ENCODE measurements around the gene CGREF1.

CGREF1 gene

DNA sequence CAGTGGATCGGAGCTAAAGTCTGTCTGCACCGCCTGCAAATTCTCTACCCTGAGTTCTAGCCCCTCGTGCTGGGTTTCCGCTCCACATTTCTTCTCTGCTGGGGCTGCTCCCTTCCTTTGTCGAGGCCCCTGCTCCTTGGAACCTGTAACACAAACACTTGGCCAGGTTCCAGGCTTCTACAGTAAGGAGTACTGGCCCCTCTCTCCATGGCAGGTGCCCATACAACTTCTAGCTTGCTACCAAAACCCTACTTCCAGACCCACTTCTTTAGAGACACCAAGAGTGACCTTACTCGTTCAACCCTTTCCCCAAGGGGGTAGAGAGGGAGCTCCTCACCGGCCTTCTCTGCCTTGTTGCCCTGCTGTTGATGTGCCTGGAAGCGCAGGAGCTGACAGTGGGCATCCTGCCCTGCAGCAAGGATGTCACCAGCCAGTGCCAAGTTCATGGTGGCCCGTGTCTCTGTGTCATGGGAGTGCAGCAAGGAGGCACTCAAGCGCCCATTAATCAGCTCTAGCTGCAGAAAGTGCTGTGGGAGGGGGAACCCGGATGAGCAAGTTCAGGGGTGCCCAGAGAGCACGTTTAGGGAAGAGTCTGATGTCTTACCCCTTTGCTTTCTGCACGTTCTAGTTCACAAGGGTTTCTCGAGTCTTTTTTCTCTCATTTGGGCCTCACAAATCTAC, 14.4 kb upstream of the CGREF1 start:
- TF ChIP-seq, protein P1, sequence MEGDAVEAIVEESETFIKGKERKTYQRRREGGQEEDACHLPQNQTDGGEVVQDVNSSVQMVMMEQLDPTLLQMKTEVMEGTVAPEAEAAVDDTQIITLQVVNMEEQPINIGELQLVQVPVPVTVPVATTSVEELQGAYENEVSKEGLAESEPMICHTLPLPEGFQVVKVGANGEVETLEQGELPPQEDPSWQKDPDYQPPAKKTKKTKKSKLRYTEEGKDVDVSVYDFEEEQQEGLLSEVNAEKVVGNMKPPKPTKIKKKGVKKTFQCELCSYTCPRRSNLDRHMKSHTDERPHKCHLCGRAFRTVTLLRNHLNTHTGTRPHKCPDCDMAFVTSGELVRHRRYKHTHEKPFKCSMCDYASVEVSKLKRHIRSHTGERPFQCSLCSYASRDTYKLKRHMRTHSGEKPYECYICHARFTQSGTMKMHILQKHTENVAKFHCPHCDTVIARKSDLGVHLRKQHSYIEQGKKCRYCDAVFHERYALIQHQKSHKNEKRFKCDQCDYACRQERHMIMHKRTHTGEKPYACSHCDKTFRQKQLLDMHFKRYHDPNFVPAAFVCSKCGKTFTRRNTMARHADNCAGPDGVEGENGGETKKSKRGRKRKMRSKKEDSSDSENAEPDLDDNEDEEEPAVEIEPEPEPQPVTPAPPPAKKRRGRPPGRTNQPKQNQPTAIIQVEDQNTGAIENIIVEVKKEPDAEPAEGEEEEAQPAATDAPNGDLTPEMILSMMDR (IDR thresholded peaks at IDR 0.05; ENCODE audit: low read depth, low read length), result no peak
- H3K4me3 ChIP-seq (ENCODE audit: low read depth, low read length), result peak overlapping the region; percentile 75
- DNase-seq (ENCODE audit: low read depth, low spot score), result no peak
- in situ Hi-C loops (cut with HindIII; ENCODE audit: low sequenced_read_pairs), result no loop called here

DNA sequence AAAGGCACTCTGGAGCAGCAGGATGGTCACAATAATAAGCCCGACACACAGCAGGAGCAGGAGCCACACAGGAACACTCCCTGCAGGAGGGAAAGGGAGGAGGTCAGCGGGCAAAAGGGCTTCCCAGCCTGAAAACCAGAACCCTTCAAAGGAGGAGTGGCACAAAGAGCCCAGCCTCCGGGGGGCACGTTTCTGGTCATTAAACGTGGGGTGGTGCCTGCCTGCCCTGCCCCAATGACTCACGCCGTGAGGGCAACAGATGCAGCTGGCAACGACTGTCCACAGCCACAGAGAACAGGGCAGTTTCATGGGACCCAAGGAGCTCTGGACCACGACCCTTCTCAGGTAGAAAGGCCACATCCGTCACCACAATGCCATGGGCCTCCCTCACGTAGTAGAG, 12.5 kb upstream of the CGREF1 start:
- TF ChIP-seq, protein P1 (IDR thresholded peaks at IDR 0.05; ENCODE audit: low read depth, low read length), result no peak
- in situ Hi-C loops (cut with HindIII; ENCODE audit: low sequenced_read_pairs), result no loop called here
- no peak for DNase-seq (ENCODE audit: low read depth, low spot score)
- no peak overlapping the region for H3K4me3 ChIP-seq (ENCODE audit: low read depth, low read length)

DNA sequence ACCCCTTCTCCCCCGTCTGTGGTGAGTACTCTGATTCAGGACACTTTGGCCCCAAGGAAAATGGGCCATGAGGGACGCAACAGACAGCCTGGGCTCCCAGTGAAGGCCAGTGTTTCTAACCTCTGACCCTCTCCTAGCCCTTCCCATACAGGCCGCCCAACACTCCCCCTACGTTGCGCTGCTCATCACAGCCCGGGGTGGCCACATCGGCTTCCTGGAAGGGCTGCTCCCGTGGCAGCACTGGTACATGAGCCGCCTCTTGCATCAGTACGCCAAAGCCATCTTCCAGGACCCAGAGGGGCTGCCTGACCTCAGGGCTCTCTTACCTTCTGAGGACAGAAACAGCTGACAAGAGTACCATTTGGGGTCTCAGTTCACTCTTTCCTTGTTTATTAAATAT, 11.5 kb upstream of the CGREF1 start:
- no peak for DNase-seq (ENCODE audit: low read depth, low spot score)
- no peak overlapping the region for H3K4me3 ChIP-seq (ENCODE audit: low read depth, low read length)
- in situ Hi-C loops (cut with HindIII; ENCODE audit: low sequenced_read_pairs), result no loop called here
- TF ChIP-seq, protein P1 (IDR thresholded peaks at IDR 0.05; ENCODE audit: low read depth, low read length), result no peak

DNA sequence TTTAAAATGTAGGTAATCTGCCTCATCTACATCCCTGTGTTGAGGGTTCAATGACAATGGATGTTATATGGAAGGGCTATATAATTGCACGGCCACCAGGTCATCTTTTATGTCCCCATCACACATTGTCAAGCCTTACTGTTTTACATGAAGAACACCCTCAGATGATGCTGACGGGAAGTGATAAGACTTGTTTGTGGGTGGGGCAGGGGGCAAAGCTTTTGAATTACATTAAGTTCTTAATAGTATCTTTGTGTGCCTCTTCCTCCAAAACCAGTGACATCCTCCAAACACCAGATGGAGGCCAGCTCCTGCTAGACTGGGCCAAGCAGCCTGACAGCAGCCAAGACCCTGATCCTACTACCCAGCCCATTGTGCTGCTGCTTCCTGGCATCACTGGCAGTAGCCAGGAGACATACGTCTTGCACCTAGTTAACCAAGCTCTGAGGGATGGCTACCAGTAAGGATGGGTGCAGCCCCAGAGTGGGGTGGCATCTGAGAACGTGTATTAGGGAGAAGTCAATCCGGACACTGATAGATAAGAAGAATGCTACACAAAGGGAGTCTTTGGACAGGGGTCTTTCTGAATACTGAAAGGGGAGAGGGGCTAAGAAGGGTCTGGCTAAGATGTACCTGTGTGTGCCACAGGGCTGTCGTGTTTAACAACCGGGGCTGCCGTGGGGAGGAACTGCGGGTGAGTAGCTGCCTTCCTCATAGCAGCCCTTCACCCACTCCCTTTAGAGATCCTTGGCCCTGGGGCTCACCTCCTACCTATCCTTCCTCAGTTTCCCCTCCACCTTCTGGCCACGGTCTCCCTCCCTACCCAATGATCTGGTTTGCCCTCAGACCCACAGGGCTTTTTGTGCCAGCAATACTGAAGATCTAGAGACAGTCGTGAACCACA, 10.0 kb upstream of the CGREF1 start:
- TF ChIP-seq, protein P1 (IDR thresholded peaks at IDR 0.05; ENCODE audit: low read depth, low read length), result no peak
- no peak overlapping the region for H3K4me3 ChIP-seq (ENCODE audit: low read depth, low read length)
- DNase-seq (ENCODE audit: low read depth, low spot score), result no peak
- in situ Hi-C loops (cut with HindIII; ENCODE audit: low sequenced_read_pairs), result no loop called here

DNA sequence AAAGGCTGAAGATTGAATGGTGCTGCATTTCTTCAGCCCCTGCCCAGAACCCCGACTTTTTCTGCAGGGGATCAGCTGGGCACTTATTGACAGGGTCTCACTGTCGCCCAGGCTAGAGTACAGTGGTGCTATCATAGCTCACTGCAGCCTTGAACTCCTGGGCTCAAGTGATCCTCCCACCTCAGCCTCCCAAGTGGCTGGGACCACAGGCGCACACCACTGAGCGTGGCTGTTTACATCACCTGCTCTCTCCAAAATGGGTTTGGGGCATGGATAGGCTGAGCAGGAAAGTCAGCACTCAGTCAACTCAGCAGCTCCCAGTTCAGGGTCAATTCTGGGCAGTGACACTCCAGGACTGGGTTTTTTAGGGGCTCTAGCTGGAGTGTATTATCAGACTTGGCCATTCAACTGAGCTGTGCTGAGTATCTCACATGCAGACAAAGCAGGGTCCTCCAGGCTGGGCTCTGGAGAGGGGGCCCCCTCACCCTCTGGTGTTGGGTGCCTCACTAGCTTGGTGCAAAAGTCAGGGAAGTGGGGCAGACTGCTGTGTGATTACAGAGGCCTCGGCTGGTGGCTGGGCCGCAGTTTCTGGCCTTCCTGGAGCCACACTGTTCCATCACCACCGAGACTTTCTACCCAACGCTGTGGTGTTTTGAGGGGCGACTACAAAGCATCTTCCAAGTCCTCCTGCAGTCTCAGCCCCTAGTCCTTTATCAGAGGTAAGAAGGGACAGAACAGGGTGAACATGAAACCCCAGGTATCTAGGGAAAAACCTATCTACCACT, 9.1 kb upstream of the CGREF1 start:
- DNase-seq (ENCODE audit: low read depth, low spot score), result no peak
- TF ChIP-seq, protein P1 (IDR thresholded peaks at IDR 0.05; ENCODE audit: low read depth, low read length), result no peak
- in situ Hi-C loops (cut with HindIII; ENCODE audit: low sequenced_read_pairs), result no loop called here
- H3K4me3 ChIP-seq (ENCODE audit: low read depth, low read length), result no peak overlapping the region

DNA sequence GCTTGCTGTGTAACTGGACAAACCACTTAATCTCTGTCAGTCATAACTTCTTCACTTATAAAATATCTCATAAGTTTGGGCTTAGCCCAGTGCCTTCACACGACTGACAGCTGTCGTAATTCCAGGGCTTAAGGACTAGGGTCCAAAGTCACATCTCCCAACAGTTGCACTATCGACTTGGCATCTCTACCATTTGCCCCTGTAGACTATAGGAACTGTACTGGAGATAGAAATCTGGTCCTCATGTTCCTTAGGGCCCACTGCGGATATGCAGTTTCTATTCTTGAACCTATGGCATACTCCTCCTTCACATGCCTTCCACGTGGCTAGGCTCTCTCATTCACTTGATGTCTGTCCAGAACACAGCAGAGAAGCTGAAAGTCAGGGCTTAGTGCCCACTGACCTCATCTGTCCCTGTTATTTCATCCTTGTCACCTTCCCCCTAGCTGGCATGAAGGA, 7.4 kb upstream of the CGREF1 start:
- H3K4me3 ChIP-seq (ENCODE audit: low read depth, low read length), result no peak overlapping the region
- TF ChIP-seq, protein P1 (IDR thresholded peaks at IDR 0.05; ENCODE audit: low read depth, low read length), result no peak
- DNase-seq (ENCODE audit: low read depth, low spot score), result no peak
- in situ Hi-C loops (cut with HindIII; ENCODE audit: low sequenced_read_pairs), result no loop called here
